Measurements from ENCODE around the gene PEF1. TPM values are rescaled to one million over a fixed set of nuclear protein-coding genes. Genes with fewer than 3 reads are reported as not detected.

PEF1 gene
- total RNA-seq, 2 donors from 2014 or later: 51.4 to 59.1 TPM

GRCh38 chr1:31659889-31660288 lies 15.2 kb upstream of the PEF1 start:
- Histone ChIP-seq H3K9me3 (ENCODE audit: control insufficient read depth, low read length) (no peaks in the 10 kb centered on the region), H3K27ac (ENCODE audit: low read depth, low read length) (no peak overlapping the region), H3K9ac (ENCODE audit: extremely low read depth, low read length, poor library complexity, severe bottlenecking) (no peak overlapping the region), H3K4me3 (ENCODE audit: low read length) (no peak overlapping the region), H3K4me1 (ENCODE audit: control insufficient read depth, insufficient read depth, low read length) (peaks cover 9% of the 10 kb centered on the region), H3K27me3 (ENCODE audit: control insufficient read depth, insufficient read depth, low read length, poor library complexity, severe bottlenecking) (no peaks in the 10 kb centered on the region), H3K36me3 (ENCODE audit: control insufficient read depth, insufficient read depth, low read length) (no peaks in the 10 kb centered on the region)
- no peak overlapping the region for H3K4me3 Mint-ChIP-seq
- H3K4me1 Mint-ChIP-seq: peaks cover 16% of the 10 kb centered on the region
- H3K27ac Mint-ChIP-seq: no peak overlapping the region
- H3K9me3 Mint-ChIP-seq: no peaks in the 10 kb centered on the region
- TF ChIP-seq CTCF (conservative IDR thresholded peaks at IDR 0.05): no peak
- H3K36me3 Mint-ChIP-seq (ENCODE audit: low read depth): no peaks in the 10 kb centered on the region
- peaks cover 1% of the 10 kb centered on the region for H3K27me3 Mint-ChIP-seq (ENCODE audit: insufficient read depth)
- WGBS, 2 experiments (ENCODE audit: insufficient coverage in 1 of 2, insufficient read length in 1 of 2): 74% methylated on average over 3 of the region's 3 CpGs; no CpG with 5 or more reads in 1 of the 2 experiments
- no peak for DNase-seq

- Histone ChIP-seq H3K4me3 (ENCODE audit: low read length) (no peak overlapping the region), H3K27ac (ENCODE audit: low read depth, low read length) (no peak overlapping the region), H3K9ac (ENCODE audit: extremely low read depth, low read length, poor library complexity, severe bottlenecking) (no peak overlapping the region), H3K9me3 (ENCODE audit: control insufficient read depth, low read length) (no peaks in the 10 kb centered on the region), H3K27me3 (ENCODE audit: control insufficient read depth, insufficient read depth, low read length, poor library complexity, severe bottlenecking) (no peaks in the 10 kb centered on the region), H3K4me1 (ENCODE audit: control insufficient read depth, insufficient read depth, low read length) (peaks cover 9% of the 10 kb centered on the region), H3K36me3 (ENCODE audit: control insufficient read depth, insufficient read depth, low read length) (no peaks in the 10 kb centered on the region)
- Mint-ChIP-seq H3K9me3 (no peaks in the 10 kb centered on the region), H3K36me3 (ENCODE audit: low read depth) (no peaks in the 10 kb centered on the region), H3K27me3 (ENCODE audit: insufficient read depth) (peaks cover 1% of the 10 kb centered on the region), H3K4me1 (peaks cover 16% of the 10 kb centered on the region), H3K27ac (no peak overlapping the region), H3K4me3 (no peak overlapping the region)
- DNase-seq: no peak
- no peak for TF ChIP-seq CTCF (conservative IDR thresholded peaks at IDR 0.05)
- 97% methylated on average over 3 of the region's 3 CpGs; no CpG with 5 or more reads in 1 of the 2 experiments for WGBS, 2 experiments (ENCODE audit: insufficient coverage in 1 of 2, insufficient read length in 1 of 2)
Measured at GRCh38 chr1:31658721-31659120, 14.0 kb upstream of the PEF1 start.

- H3K4me1 ChIP-seq (ENCODE audit: control insufficient read depth, insufficient read depth, low read length): peaks cover 9% of the 10 kb centered on the region
- H3K4me3 Mint-ChIP-seq: no peak overlapping the region
- no peaks in the 10 kb centered on the region for H3K36me3 Mint-ChIP-seq (ENCODE audit: low read depth)
- 93 to 95% methylated on average over 9 to 12 of the region's 12 CpGs for WGBS, 2 experiments (ENCODE audit: insufficient coverage in 1 of 2, insufficient read length in 1 of 2)
- H3K36me3 ChIP-seq (ENCODE audit: control insufficient read depth, insufficient read depth, low read length): no peaks in the 10 kb centered on the region
- H3K9me3 ChIP-seq (ENCODE audit: control insufficient read depth, low read length): no peaks in the 10 kb centered on the region
- no peaks in the 10 kb centered on the region for H3K9me3 Mint-ChIP-seq
- H3K4me1 Mint-ChIP-seq: peaks cover 14% of the 10 kb centered on the region
- H3K27me3 ChIP-seq (ENCODE audit: control insufficient read depth, insufficient read depth, low read length, poor library complexity, severe bottlenecking): no peaks in the 10 kb centered on the region
- no peak overlapping the region for H3K4me3 ChIP-seq (ENCODE audit: low read length)
- no peak overlapping the region for H3K27ac Mint-ChIP-seq
- TF ChIP-seq CTCF (conservative IDR thresholded peaks at IDR 0.05): no peak
- H3K27ac ChIP-seq (ENCODE audit: low read depth, low read length): no peak overlapping the region
- no peak overlapping the region for H3K9ac ChIP-seq (ENCODE audit: extremely low read depth, low read length, poor library complexity, severe bottlenecking)
- DNase-seq: no peak
- peaks cover 1% of the 10 kb centered on the region for H3K27me3 Mint-ChIP-seq (ENCODE audit: insufficient read depth)
Measured at GRCh38 chr1:31657972-31658510, 13.4 kb upstream of the PEF1 start.

All from endodermal cell (in vitro differentiated cells).